Measurements from ENCODE around the gene HOXC10. TPM values are rescaled to one million over a fixed set of nuclear protein-coding genes. Genes with fewer than 3 reads are reported as not detected.
A peak's percentile ranks its signal among the peaks of the same experiment; 100 is the strongest.

Gene HOXC10
- total RNA-seq, 1 experiment from 2014 or later: not detected

DNA sequence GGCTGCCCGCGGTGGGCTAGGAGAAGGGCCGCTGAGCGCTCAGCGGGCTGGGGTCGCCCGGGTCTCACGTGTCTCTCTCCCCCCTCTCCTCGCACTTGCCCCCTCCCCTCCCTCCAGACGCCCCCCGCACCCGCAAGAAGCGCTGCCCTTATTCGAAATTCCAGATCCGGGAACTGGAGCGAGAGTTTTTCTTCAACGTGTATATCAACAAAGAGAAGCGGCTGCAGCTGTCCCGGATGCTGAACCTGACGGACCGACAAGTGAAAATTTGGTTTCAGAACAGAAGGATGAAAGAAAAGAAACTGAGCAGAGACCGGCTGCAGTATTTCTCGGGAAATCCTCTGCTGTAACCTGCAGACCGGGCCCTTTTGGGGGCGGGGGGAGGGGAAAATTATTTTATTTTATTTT is 9.9 kb upstream of the HOXC10 start:
- H3K4me1 Mint-ChIP-seq: peaks cover 23% of the 10 kb centered on the region
- H3K9me3 Mint-ChIP-seq: no peaks in the 10 kb centered on the region
- ChIA-PET CTCF (no interaction called here), POLR2A (no interaction called here)
- H3K4me3 Mint-ChIP-seq: no peak overlapping the region
- no peak for DNase-seq (ENCODE audit: low spot score)
- TF ChIP-seq RELA (CRISPR knock-in tag; IDR thresholded peaks at IDR 0.05; ENCODE audit: borderline replicate concordance) (no peak), TP53 (CRISPR knock-in tag; IDR thresholded peaks at IDR 0.05) (no peak), FOXK1 (CRISPR knock-in tag; IDR thresholded peaks at IDR 0.05) (no peak), IRF2 (CRISPR knock-in tag; IDR thresholded peaks at IDR 0.05; ENCODE audit: borderline replicate concordance, low read depth) (no peak), NFYB (CRISPR knock-in tag; conservative IDR thresholded peaks at IDR 0.05; ENCODE audit: low read depth) (no peak), TEAD1 (CRISPR knock-in tag; IDR thresholded peaks at IDR 0.05) (no peak)
- TF ChIP-seq, protein P1, sequence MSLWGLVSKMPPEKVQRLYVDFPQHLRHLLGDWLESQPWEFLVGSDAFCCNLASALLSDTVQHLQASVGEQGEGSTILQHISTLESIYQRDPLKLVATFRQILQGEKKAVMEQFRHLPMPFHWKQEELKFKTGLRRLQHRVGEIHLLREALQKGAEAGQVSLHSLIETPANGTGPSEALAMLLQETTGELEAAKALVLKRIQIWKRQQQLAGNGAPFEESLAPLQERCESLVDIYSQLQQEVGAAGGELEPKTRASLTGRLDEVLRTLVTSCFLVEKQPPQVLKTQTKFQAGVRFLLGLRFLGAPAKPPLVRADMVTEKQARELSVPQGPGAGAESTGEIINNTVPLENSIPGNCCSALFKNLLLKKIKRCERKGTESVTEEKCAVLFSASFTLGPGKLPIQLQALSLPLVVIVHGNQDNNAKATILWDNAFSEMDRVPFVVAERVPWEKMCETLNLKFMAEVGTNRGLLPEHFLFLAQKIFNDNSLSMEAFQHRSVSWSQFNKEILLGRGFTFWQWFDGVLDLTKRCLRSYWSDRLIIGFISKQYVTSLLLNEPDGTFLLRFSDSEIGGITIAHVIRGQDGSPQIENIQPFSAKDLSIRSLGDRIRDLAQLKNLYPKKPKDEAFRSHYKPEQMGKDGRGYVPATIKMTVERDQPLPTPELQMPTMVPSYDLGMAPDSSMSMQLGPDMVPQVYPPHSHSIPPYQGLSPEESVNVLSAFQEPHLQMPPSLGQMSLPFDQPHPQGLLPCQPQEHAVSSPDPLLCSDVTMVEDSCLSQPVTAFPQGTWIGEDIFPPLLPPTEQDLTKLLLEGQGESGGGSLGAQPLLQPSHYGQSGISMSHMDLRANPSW (CRISPR knock-in tag; conservative IDR thresholded peaks at IDR 0.05; ENCODE audit: low read depth): no peak
- TF ChIP-seq, protein P2, sequence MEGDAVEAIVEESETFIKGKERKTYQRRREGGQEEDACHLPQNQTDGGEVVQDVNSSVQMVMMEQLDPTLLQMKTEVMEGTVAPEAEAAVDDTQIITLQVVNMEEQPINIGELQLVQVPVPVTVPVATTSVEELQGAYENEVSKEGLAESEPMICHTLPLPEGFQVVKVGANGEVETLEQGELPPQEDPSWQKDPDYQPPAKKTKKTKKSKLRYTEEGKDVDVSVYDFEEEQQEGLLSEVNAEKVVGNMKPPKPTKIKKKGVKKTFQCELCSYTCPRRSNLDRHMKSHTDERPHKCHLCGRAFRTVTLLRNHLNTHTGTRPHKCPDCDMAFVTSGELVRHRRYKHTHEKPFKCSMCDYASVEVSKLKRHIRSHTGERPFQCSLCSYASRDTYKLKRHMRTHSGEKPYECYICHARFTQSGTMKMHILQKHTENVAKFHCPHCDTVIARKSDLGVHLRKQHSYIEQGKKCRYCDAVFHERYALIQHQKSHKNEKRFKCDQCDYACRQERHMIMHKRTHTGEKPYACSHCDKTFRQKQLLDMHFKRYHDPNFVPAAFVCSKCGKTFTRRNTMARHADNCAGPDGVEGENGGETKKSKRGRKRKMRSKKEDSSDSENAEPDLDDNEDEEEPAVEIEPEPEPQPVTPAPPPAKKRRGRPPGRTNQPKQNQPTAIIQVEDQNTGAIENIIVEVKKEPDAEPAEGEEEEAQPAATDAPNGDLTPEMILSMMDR (IDR thresholded peaks at IDR 0.05): no peak
- TF ChIP-seq, protein P3, sequence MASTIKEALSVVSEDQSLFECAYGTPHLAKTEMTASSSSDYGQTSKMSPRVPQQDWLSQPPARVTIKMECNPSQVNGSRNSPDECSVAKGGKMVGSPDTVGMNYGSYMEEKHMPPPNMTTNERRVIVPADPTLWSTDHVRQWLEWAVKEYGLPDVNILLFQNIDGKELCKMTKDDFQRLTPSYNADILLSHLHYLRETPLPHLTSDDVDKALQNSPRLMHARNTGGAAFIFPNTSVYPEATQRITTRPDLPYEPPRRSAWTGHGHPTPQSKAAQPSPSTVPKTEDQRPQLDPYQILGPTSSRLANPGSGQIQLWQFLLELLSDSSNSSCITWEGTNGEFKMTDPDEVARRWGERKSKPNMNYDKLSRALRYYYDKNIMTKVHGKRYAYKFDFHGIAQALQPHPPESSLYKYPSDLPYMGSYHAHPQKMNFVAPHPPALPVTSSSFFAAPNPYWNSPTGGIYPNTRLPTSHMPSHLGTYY (CRISPR knock-in tag; IDR thresholded peaks at IDR 0.05): no peak
- TF ChIP-seq, protein P4, sequence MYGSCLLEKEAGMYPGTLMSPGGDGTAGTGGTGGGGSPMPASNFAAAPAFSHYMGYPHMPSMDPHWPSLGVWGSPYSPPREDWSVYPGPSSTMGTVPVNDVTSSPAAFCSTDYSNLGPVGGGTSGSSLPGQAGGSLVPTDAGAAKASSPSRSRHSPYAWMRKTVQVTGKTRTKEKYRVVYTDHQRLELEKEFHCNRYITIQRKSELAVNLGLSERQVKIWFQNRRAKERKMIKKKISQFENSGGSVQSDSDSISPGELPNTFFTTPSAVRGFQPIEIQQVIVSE (CRISPR knock-in tag; IDR thresholded peaks at IDR 0.05; ENCODE audit: borderline replicate concordance): no peak
- no peak overlapping the region for H3K27ac Mint-ChIP-seq
- H3K36me3 Mint-ChIP-seq: no peaks in the 10 kb centered on the region
- no peak for ATAC-seq
- peaks cover 100% of the 10 kb centered on the region for H3K27me3 Mint-ChIP-seq (ENCODE audit: low read depth)

DNA sequence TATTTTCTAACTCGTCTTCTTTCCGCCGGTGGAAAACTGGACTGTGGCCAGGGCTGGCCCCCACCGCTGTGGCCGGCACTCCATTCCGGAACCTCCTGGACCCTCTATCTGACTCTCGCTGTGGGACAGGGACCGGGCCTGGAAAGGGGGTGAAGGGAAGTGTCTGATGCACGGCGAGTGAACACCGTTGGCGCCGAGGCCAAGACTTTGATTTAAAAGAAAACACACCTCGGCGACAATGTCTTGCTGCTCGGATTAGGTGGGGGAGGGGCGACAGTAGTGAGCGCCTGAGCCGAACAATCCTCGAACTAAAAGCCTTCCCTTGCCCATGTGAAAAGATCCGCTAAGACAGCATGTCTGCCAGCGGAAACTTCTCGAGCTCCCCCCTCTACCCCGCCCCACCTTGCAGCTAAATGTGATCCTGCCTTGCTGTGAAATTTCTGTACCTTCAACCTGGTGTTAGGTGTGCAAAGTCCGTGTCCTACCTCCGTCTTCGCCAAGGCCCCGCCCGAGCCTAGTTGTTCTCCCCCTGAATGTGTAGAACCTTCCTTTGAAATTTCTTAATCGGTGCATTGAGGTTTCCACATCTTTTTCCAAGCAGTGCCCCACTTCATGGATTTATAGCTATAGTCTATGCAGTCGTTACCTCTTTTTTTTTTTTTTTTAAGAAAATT is 9.3 kb upstream of the HOXC10 start:
- H3K27ac Mint-ChIP-seq: no peak overlapping the region
- no peaks in the 10 kb centered on the region for H3K9me3 Mint-ChIP-seq
- peaks cover 23% of the 10 kb centered on the region for H3K4me1 Mint-ChIP-seq
- no peaks in the 10 kb centered on the region for H3K36me3 Mint-ChIP-seq
- POLR2A ChIA-PET: no interaction called here
- peaks cover 100% of the 10 kb centered on the region for H3K27me3 Mint-ChIP-seq (ENCODE audit: low read depth)
- ATAC-seq (no peak), DNase-seq (ENCODE audit: low spot score) (no peak)
- H3K4me3 Mint-ChIP-seq: peak overlapping the region; percentile 58
- TF ChIP-seq, protein P5, sequence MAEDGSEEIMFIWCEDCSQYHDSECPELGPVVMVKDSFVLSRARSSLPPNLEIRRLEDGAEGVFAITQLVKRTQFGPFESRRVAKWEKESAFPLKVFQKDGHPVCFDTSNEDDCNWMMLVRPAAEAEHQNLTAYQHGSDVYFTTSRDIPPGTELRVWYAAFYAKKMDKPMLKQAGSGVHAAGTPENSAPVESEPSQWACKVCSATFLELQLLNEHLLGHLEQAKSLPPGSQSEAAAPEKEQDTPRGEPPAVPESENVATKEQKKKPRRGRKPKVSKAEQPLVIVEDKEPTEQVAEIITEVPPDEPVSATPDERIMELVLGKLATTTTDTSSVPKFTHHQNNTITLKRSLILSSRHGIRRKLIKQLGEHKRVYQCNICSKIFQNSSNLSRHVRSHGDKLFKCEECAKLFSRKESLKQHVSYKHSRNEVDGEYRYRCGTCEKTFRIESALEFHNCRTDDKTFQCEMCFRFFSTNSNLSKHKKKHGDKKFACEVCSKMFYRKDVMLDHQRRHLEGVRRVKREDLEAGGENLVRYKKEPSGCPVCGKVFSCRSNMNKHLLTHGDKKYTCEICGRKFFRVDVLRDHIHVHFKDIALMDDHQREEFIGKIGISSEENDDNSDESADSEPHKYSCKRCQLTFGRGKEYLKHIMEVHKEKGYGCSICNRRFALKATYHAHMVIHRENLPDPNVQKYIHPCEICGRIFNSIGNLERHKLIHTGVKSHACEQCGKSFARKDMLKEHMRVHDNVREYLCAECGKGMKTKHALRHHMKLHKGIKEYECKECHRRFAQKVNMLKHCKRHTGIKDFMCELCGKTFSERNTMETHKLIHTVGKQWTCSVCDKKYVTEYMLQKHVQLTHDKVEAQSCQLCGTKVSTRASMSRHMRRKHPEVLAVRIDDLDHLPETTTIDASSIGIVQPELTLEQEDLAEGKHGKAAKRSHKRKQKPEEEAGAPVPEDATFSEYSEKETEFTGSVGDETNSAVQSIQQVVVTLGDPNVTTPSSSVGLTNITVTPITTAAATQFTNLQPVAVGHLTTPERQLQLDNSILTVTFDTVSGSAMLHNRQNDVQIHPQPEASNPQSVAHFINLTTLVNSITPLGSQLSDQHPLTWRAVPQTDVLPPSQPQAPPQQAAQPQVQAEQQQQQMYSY (CRISPR knock-in tag; IDR thresholded peaks at IDR 0.05): 0 out of 2 replicates have a peak, but pooled peaks have one; percentile 13
- no peak for TF ChIP-seq SOX15 (CRISPR knock-in tag; IDR thresholded peaks at IDR 0.05)
- CTCF ChIA-PET: interaction anchor here (1.0 to 1.3 kb wide), 4 partner anchors 10 to 226 kb away, joined by 3 to 11 read pairs (median 4); partner anchors contain the start of gene HOXC10
